GM12873 (cell line): ENCODE measurements around the gene SETBP1.

Experiments
- TF ChIP-seq, protein P1 (sequence below): IDR thresholded peaks from 2 replicates; pipeline ENCODE4 v1.5.1; 2012; ENCODE audit warnings: low read depth, mild to moderate bottlenecking, moderate library complexity, low read length, control low read depth; ENCODE audit not compliant: insufficient read depth; ENCODE audit errors: missing control alignments

SETBP1 gene

DNA sequence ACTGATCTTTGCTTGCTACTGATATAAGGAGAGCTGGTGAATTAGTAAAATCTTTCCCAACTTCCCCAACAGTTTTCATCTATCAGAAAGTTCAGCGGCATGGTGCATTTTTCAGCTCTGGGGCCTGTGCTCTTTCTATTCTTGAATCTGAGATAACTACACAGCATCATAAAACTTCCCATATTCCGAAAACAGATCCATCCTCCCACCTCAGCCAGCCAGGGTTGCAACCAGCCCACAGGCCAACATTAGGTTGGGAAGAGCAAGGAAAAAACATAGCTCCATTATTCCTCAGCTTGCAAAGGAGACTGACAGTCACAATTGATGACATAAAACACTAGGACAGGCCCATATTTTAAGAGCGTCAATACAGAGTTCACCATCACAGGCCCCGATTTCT is 297.2 kb downstream of the SETBP1 start:
- TF ChIP-seq, protein P1, sequence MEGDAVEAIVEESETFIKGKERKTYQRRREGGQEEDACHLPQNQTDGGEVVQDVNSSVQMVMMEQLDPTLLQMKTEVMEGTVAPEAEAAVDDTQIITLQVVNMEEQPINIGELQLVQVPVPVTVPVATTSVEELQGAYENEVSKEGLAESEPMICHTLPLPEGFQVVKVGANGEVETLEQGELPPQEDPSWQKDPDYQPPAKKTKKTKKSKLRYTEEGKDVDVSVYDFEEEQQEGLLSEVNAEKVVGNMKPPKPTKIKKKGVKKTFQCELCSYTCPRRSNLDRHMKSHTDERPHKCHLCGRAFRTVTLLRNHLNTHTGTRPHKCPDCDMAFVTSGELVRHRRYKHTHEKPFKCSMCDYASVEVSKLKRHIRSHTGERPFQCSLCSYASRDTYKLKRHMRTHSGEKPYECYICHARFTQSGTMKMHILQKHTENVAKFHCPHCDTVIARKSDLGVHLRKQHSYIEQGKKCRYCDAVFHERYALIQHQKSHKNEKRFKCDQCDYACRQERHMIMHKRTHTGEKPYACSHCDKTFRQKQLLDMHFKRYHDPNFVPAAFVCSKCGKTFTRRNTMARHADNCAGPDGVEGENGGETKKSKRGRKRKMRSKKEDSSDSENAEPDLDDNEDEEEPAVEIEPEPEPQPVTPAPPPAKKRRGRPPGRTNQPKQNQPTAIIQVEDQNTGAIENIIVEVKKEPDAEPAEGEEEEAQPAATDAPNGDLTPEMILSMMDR, result no peak

DNA sequence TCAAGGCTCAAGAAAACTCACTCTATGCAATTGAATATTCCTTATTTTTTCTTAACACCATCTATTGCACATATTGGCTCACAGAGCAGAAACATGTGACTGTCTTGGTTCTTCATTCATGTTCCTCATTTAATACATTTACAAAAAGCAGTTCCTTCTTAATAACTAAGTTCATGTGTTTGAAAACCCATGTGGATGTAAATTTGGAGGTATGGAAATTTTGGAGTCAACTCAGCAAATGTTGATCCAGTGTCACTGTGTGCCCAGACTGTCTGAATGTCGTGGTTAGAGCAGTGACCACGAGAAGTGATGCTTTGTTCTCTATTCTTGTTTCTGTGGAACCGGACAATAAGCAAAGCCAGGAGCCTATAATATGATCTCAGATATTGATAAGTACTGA is 299.1 kb downstream of the SETBP1 start:
- TF ChIP-seq, protein P1, result no peak

DNA sequence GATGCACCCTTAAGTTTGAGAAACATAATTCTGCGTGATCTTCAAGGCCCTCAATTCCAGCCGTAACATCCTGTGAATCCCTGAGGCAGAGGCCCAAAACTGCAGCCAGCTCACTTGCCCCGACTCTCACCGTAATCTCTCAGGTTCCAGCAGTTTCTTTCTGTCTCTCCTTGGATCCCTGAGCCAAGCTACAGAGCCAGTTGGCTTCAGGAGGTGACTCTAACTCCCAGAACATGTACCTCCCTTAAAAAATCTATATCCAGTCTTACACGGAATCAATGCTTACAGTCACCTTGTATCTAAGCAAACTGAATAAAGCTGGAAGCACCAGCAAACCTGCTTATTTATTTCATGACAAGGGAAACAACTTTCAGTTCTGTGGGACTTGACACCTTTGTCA is 300.4 kb downstream of the SETBP1 start:
- TF ChIP-seq, protein P1, result no peak

DNA sequence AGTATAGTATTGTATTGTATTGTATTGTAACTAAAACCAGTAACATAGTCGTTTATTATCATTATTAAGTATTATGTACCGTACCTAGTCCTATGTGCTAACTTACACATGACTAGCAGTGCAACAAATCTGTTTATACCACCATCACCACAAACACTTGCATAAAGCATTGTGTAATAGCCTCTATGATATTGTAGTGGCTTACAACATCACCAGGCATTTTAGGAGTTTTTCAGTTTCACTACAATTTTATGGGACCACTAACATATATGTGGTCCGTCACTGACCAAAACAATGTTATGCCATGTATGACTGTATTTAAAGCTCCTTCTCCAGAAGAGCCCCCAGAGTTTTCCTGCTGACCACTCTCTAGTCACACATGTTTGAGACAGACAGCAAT is 306.2 kb downstream of the SETBP1 start:
- TF ChIP-seq, protein P1, result no peak

DNA sequence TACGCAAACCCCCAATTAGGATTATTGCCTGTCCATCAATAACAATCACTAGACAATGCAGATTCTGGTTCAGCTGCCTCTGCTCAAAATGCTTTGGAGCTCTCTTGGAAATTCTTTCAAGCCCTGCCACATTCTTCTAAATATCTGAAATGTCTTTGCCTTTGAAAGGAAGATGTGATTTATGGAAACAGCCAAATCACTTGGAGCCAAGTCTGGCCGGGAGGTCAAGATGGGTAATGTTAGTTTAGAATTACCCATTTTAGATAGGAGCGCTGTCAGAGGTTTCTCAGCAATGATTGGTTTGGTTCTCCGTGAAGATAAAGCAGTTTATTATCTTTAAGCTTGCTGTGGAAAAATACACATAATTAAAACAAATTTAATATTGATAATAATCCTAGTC is 306.7 kb downstream of the SETBP1 start:
- TF ChIP-seq, protein P1, result no peak

DNA sequence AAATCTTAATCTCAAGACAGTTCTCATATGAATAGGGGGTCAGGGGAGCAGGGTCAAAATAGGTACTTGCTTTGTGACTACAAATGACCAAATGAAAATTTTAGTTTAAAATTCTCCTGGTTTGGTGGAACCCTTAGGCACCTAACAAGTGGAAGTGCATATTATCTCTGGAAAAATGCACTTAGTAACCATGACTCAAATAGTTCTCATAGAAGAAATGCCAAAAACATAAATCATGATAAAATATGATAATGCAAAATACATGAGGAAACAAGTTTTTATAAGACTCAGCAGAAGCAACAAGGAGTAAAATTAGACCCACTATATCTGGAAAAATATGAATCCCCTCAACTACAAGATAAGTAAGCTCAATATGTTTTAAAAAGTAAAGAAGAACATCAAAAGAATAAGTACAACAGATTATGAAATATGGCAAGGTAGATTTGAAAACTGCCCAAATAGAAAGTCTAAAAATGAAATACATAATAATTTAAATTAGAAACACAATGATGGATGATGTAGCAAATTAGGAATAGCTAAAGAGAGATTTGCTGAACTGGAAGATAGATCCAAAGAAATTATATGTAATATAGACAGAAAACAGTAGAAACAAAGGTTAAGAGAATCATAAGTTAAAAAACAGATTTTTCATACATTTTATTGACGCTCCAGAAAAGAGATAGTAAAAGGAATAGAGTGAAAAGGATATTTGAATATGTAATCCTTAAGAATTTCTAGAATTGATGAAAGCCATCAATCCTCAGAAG is 308.3 kb downstream of the SETBP1 start:
- TF ChIP-seq, protein P1, result no peak

DNA sequence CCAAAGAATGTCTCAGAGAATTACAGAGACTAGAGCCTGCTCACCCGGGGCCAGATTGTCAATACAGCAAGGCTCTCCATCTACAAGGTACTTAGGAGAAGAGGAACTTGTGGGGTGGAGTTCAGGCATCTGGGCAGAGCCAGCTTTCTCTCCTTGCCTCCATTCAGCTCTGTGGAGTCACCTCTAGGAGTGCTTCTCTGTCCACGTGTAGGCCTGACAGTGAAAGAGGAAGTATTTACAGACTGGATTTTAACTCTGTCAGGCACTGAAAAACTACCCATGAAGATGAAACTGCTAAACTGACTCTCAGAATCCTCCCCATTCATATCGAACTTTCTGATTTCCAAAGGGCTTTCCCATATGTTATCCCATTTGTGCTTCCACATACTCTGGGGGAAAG is 315.6 kb downstream of the SETBP1 start:
- TF ChIP-seq, protein P1, result no peak
